Thoracic aorta (tissue), 2 donors: ENCODE measurements around the gene GSTT2B. TPM values are rescaled to one million over a fixed set of nuclear protein-coding genes. Genes with fewer than 3 reads are reported as not detected.
A peak's percentile ranks its signal among the peaks of the same experiment; 100 is the strongest.
"Not testable (repeated sequence)": the region's sequence is repeated elsewhere in the genome, so short reads cannot be mapped to it uniquely, and the experiment has no call there.

Experiments
- ATAC-seq: fragments of 150-250 bp; one replicate; pipeline ENCODE4 v1.8.0; 2017; ENCODE audit warnings: low read depth; ENCODE audit not compliant: insufficient number of reproducible peaks, low FRiP score
- DNase-seq: peaks from one replicate; pipeline ENCODE4 v3.0.0-alpha.2; 2020; ENCODE audit warnings: low spot score
- H3K27ac ChIP-seq, 2 donors: fragments of 200-600 bp; sonication (generic); 1 replicate in 1 of 2; 2 replicates in 1 of 2; pipeline ENCODE4 v1.5.1; 2016; ENCODE audit warnings: mild to moderate bottlenecking in 2 of 2, moderate library complexity in 2 of 2
- H3K27me3 ChIP-seq: fragments of 200-600 bp; sonication (generic); replicated peaks from 2 replicates; pipeline ENCODE4 v1.6.0; 2016; ENCODE audit warnings: mild to moderate bottlenecking; ENCODE audit not compliant: insufficient read depth
- H3K36me3 ChIP-seq: fragments of 200-600 bp; sonication (generic); one replicate; pipeline ENCODE4 v1.5.1; 2016
- H3K4me1 ChIP-seq, 2 donors: fragments of 200-600 bp; sonication (generic); 1 replicate in 1 of 2; 2 replicates in 1 of 2; pipeline versions ENCODE4 v1.5.1 to v1.6.0; 2016; ENCODE audit warnings: low read depth in 2 of 2, mild to moderate bottlenecking in 1 of 2; ENCODE audit not compliant: control insufficient read depth in 1 of 2
- H3K4me3 ChIP-seq: fragments of 200-600 bp; sonication (generic); 2 replicates; pipeline ENCODE4 v1.5.1; 2016; ENCODE audit warnings: mild to moderate bottlenecking
- H3K9me3 ChIP-seq: fragments of 200-600 bp; sonication (generic); 2 replicates; pipeline ENCODE4 v1.5.1; 2016
- CTCF ChIP-seq: fragments of 200-600 bp; sonication (generic); IDR thresholded peaks from one replicate; pipeline ENCODE4 v1.5.1; 2019; ENCODE audit warnings: antibody characterized with exemption
- total RNA-seq, 2 donors: library from RNA; depleted of rRNA; stranded (reverse); fragments of >200 nt; gene quantifications; one replicate each; pipeline versions ENCODE4 v1.1.0 to v1.2.3, GENCODE V29; 2016

The GSTT2B gene
- total RNA-seq, 2 donors from 2014 or later: 3.6 TPM; not detected in 1

- ATAC-seq: no peak
- Histone ChIP-seq H3K36me3 (peaks cover 18% of the 10 kb centered on the region), H3K4me3 (no peak overlapping the region), H3K9me3 (no peaks in the 10 kb centered on the region), H3K27ac (no peak overlapping the region), H3K27me3 (no peaks in the 10 kb centered on the region), H3K4me1 (no peaks in the 10 kb centered on the region)
- TF ChIP-seq CTCF: no peak
- DNase-seq: no peak
Measured at GRCh38 chr22:23970816-23971486, 10.0 kb upstream of the GSTT2B start.

- H3K36me3 ChIP-seq: peaks cover 18% of the 10 kb centered on the region
- H3K4me1 ChIP-seq: no peaks in the 10 kb centered on the region
- H3K27ac ChIP-seq: no peak overlapping the region
- no peak for DNase-seq
- no peaks in the 10 kb centered on the region for H3K9me3 ChIP-seq
- no peaks in the 10 kb centered on the region for H3K27me3 ChIP-seq
- no peak for ATAC-seq
- no peak for TF ChIP-seq CTCF
- no peak overlapping the region for H3K4me3 ChIP-seq
Measured at GRCh38 chr22:23970201-23970641, 9.2 kb upstream of the GSTT2B start.

GRCh38 chr22:23969071-23969470 lies 8.1 kb upstream of the GSTT2B start:
- ATAC-seq (no peak), DNase-seq (no peak)
- no peak overlapping the region for H3K27ac ChIP-seq
- no peaks in the 10 kb centered on the region for H3K4me1 ChIP-seq
- peaks cover 18% of the 10 kb centered on the region for H3K36me3 ChIP-seq
- H3K27me3 ChIP-seq: no peaks in the 10 kb centered on the region
- no peak overlapping the region for H3K4me3 ChIP-seq
- TF ChIP-seq CTCF: no peak
- H3K9me3 ChIP-seq: no peaks in the 10 kb centered on the region

GRCh38 chr22:23966568-23966967 lies 5.6 kb upstream of the GSTT2B start, which contains the start of gene DDTL:
Gene DDTL (plus strand): TSS chr22:23966888. CDS start chr22:23966915, 27 bp downstream.
- H3K27me3 ChIP-seq, H3K9me3 ChIP-seq, H3K4me1 ChIP-seq, H3K27ac ChIP-seq, DNase-seq, H3K4me3 ChIP-seq: not testable (repeated sequence)
- H3K36me3 ChIP-seq: peaks cover 14% of the 10 kb centered on the region
- ATAC-seq: peak; percentile 93

GRCh38 chr22:23966094-23966493 lies 5.1 kb upstream of the GSTT2B start:
- not testable (repeated sequence) for DNase-seq, ATAC-seq, H3K36me3 ChIP-seq, H3K27ac ChIP-seq, H3K9me3 ChIP-seq, H3K4me1 ChIP-seq, H3K27me3 ChIP-seq, H3K4me3 ChIP-seq

GRCh38 chr22:23956301-23956900 lies 4.6 kb downstream of the GSTT2B start:
- H3K4me1 ChIP-seq, H3K4me3 ChIP-seq, ATAC-seq, H3K36me3 ChIP-seq, H3K27me3 ChIP-seq, H3K9me3 ChIP-seq, H3K27ac ChIP-seq: not testable (repeated sequence)
- DNase-seq: peak; percentile 43
- peak; percentile 80 for TF ChIP-seq CTCF

- H3K4me1 ChIP-seq, H3K27me3 ChIP-seq, H3K27ac ChIP-seq, DNase-seq, H3K36me3 ChIP-seq, H3K4me3 ChIP-seq, ATAC-seq, H3K9me3 ChIP-seq: not testable (repeated sequence)
Measured at GRCh38 chr22:23955886-23956285, 5.1 kb downstream of the GSTT2B start.

- not testable (repeated sequence) for H3K4me3 ChIP-seq, H3K4me1 ChIP-seq, H3K36me3 ChIP-seq, H3K27me3 ChIP-seq, ATAC-seq, H3K9me3 ChIP-seq, H3K27ac ChIP-seq, DNase-seq
Measured at GRCh38 chr22:23954991-23955305, 6.0 kb downstream of the GSTT2B start.
